Measurements from ENCODE around the gene SLC25A38. TPM values are rescaled to one million over a fixed set of nuclear protein-coding genes. Genes with fewer than 3 reads are reported as not detected.
A peak's percentile ranks its signal among the peaks of the same experiment; 100 is the strongest.

Gene SLC25A38
- total RNA-seq, 1 donor from 2014 or later, result 34.4 TPM

- DNase-seq (ENCODE audit: low read depth) (no peak), FAIRE-seq (no peak)
- Mint-ChIP-seq H3K27me3 (ENCODE audit: low read depth, unreplicated experiment) (no peaks in the 10 kb centered on the region), H3K27ac (ENCODE audit: unreplicated experiment) (peak overlapping the region; percentile 27), H3K9me3 (ENCODE audit: unreplicated experiment) (no peaks in the 10 kb centered on the region), H3K36me3 (ENCODE audit: low read depth, unreplicated experiment) (peaks cover 4% of the 10 kb centered on the region), H3K4me1 (ENCODE audit: low read depth, unreplicated experiment) (peaks cover 22% of the 10 kb centered on the region), H3K4me3 (ENCODE audit: unreplicated experiment) (peak overlapping the region; percentile 94)
- Histone ChIP-seq H3K4me1 (ENCODE audit: insufficient read depth, low read length) (peaks cover 13% of the 10 kb centered on the region), H3K79me2 (ENCODE audit: insufficient read depth, low read length) (peaks cover 68% of the 10 kb centered on the region), H3K9me3 (ENCODE audit: insufficient read depth, low read depth, low read length) (no peaks in the 10 kb centered on the region), H3K27me3 (ENCODE audit: insufficient read depth, low read length) (no peaks in the 10 kb centered on the region), H4K20me1 (ENCODE audit: insufficient read depth, low read length) (peaks cover 61% of the 10 kb centered on the region), H2AFZ (ENCODE audit: low read depth, low read length) (no peak overlapping the region), H3K4me3 (ENCODE audit: insufficient read depth, low read depth, low read length) (no peak overlapping the region), H3K9ac (ENCODE audit: low read length) (no peak overlapping the region), H3K36me3 (ENCODE audit: insufficient read depth, low read length) (peaks cover 4% of the 10 kb centered on the region), H3K27ac (ENCODE audit: low read depth, low read length) (no peak overlapping the region), H3K4me2 (ENCODE audit: low read length) (peak overlapping the region; percentile 86)
- TF ChIP-seq EZH2 (IDR thresholded peaks at IDR 0.05; ENCODE audit: insufficient read depth, low read length), result no peak
- TF ChIP-seq CTCF (IDR thresholded peaks at IDR 0.05; ENCODE audit: insufficient read depth, low read depth, low read length), result no peak
Measured at GRCh38 chr3:39385456-39386090, 2.4 kb downstream of the SLC25A38 start.

- Mint-ChIP-seq H3K27me3 (ENCODE audit: low read depth, unreplicated experiment) (no peaks in the 10 kb centered on the region), H3K36me3 (ENCODE audit: low read depth, unreplicated experiment) (peaks cover 9% of the 10 kb centered on the region), H3K27ac (ENCODE audit: unreplicated experiment) (no peak overlapping the region), H3K4me1 (ENCODE audit: low read depth, unreplicated experiment) (peaks cover 22% of the 10 kb centered on the region), H3K4me3 (ENCODE audit: unreplicated experiment) (no peak overlapping the region), H3K9me3 (ENCODE audit: unreplicated experiment) (no peaks in the 10 kb centered on the region)
- DNase-seq (ENCODE audit: low read depth) (no peak), FAIRE-seq (no peak)
- no peak overlapping the region for H3K27ac ChIP-seq (ENCODE audit: low read depth, low read length)
- H3K9ac ChIP-seq (ENCODE audit: low read length), result no peak overlapping the region
- peaks cover 62% of the 10 kb centered on the region for H4K20me1 ChIP-seq (ENCODE audit: insufficient read depth, low read length)
- H3K9me3 ChIP-seq (ENCODE audit: insufficient read depth, low read depth, low read length), result no peaks in the 10 kb centered on the region
- H3K36me3 ChIP-seq (ENCODE audit: insufficient read depth, low read length), result peaks cover 11% of the 10 kb centered on the region
- no peak for TF ChIP-seq EZH2 (IDR thresholded peaks at IDR 0.05; ENCODE audit: insufficient read depth, low read length)
- H3K4me3 ChIP-seq (ENCODE audit: insufficient read depth, low read depth, low read length), result no peak overlapping the region
- peaks cover 75% of the 10 kb centered on the region for H3K79me2 ChIP-seq (ENCODE audit: insufficient read depth, low read length)
- H2AFZ ChIP-seq (ENCODE audit: low read depth, low read length), result no peak overlapping the region
- H3K27me3 ChIP-seq (ENCODE audit: insufficient read depth, low read length), result no peaks in the 10 kb centered on the region
- peaks cover 13% of the 10 kb centered on the region for H3K4me1 ChIP-seq (ENCODE audit: insufficient read depth, low read length)
- no peak overlapping the region for H3K4me2 ChIP-seq (ENCODE audit: low read length)
Measured at GRCh38 chr3:39386318-39386717, 3.1 kb downstream of the SLC25A38 start.

GRCh38 chr3:39387411-39387975, 4.3 kb downstream of the SLC25A38 start:
- no peak for TF ChIP-seq EZH2 (IDR thresholded peaks at IDR 0.05; ENCODE audit: insufficient read depth, low read length)
- TF ChIP-seq CTCF (IDR thresholded peaks at IDR 0.05; ENCODE audit: insufficient read depth, low read depth, low read length), result no peak
- H3K79me2 ChIP-seq (ENCODE audit: insufficient read depth, low read length), result peaks cover 78% of the 10 kb centered on the region

More at GRCh38 chr3:39387411-39387975, 4.3 kb downstream of the SLC25A38 start:
- no peak overlapping the region for H3K27ac ChIP-seq (ENCODE audit: low read depth, low read length)
- peaks cover 13% of the 10 kb centered on the region for H3K4me1 ChIP-seq (ENCODE audit: insufficient read depth, low read length)
- DNase-seq (ENCODE audit: low read depth) (no peak), FAIRE-seq (no peak)
- H3K4me3 Mint-ChIP-seq (ENCODE audit: unreplicated experiment), result no peak overlapping the region
- H3K36me3 ChIP-seq (ENCODE audit: insufficient read depth, low read length), result peaks cover 18% of the 10 kb centered on the region
- no peaks in the 10 kb centered on the region for H3K27me3 ChIP-seq (ENCODE audit: insufficient read depth, low read length)
- no peak overlapping the region for H3K9ac ChIP-seq (ENCODE audit: low read length)
- H2AFZ ChIP-seq (ENCODE audit: low read depth, low read length), result no peak overlapping the region
- H3K9me3 ChIP-seq (ENCODE audit: insufficient read depth, low read depth, low read length), result no peaks in the 10 kb centered on the region
- H3K4me1 Mint-ChIP-seq (ENCODE audit: low read depth, unreplicated experiment), result peaks cover 20% of the 10 kb centered on the region
- no peak overlapping the region for H3K4me3 ChIP-seq (ENCODE audit: insufficient read depth, low read depth, low read length)
- no peak overlapping the region for H3K4me2 ChIP-seq (ENCODE audit: low read length)
- peaks cover 62% of the 10 kb centered on the region for H4K20me1 ChIP-seq (ENCODE audit: insufficient read depth, low read length)
- no peak overlapping the region for H3K27ac Mint-ChIP-seq (ENCODE audit: unreplicated experiment)
- peaks cover 12% of the 10 kb centered on the region for H3K36me3 Mint-ChIP-seq (ENCODE audit: low read depth, unreplicated experiment)
- H3K27me3 Mint-ChIP-seq (ENCODE audit: low read depth, unreplicated experiment), result no peaks in the 10 kb centered on the region
- no peaks in the 10 kb centered on the region for H3K9me3 Mint-ChIP-seq (ENCODE audit: unreplicated experiment)
